Smooth muscle cell of the pulmonary artery (primary cell): ENCODE measurements around the gene LRRC1. TPM values are rescaled to one million over a fixed set of nuclear protein-coding genes. Genes with fewer than 3 reads are reported as not detected.

Experiments used
- total RNA-seq: library from RNA; depleted of rRNA; stranded (reverse); fragments of >200 nt; gene quantifications from 2 replicates; pipeline ENCODE4 v1.2.3, GENCODE V29; 2014

The LRRC1 gene
- total RNA-seq = 5.3 and 8.8 TPM in 2 replicates

DNA sequence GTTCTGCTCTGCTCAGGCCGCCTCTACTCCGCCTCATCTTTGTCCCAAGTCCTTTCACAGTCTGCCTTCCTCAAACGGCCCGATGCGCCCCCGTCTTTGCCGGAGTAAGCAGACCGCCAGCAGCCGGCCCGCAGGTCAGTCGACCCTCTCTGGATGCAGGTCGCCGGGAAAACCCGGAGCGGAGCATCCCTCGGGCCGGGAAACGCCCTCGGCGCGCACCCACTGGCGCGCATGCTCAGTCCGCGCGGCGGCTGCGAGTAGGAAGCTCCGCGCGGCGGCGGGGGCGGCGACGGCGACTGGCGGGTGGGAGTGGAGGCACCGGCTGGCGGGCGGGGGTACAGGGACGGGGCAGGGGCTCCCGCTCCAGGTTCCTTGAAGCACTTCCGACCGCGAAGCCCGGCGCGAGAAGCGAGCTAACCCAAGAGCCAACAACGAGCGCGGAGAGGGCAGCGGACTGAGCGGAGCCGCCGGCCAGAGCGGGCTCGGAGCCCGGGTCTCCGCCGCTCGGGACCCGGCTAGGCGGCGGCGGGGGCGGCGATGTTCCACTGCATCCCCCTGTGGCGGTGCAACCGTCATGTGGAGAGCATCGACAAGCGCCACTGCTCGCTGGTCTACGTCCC is at the start of gene LRRC1:
Gene LRRC1 (plus strand): TSS at position 286 of the 620 bp plus-strand sequence. CDS start 252 bp downstream, at position 538.

Other genes starting within 250 kb of the LRRC1 start
- 17.9 and 45.7 TPM in 2 replicates for gene GCLC, start 249.9 kb upstream of the LRRC1 start, total RNA-seq
- gene KLHL31, start 129.2 kb upstream of the LRRC1 start, total RNA-seq = 0.07 TPM in 2 replicates